ENCODE measurements around the gene USP19.

Gene USP19

GRCh38 chr3:49134471-49135265 is 14.0 kb upstream of the USP19 start:
- Histone ChIP-seq H3K27me3 (replicated peaks; ENCODE audit: insufficient read depth, low read length) (no peaks in the 10 kb centered on the region), H3K4me2 (ENCODE audit: low read depth, low read length) (no peak overlapping the region), H3K9ac (ENCODE audit: low read length) (no peak overlapping the region), H3K36me3 (replicated peaks; ENCODE audit: insufficient read depth, low read length) (no peaks in the 10 kb centered on the region), H3K9me2 (replicated peaks; ENCODE audit: insufficient read depth, low read length) (no peaks in the 10 kb centered on the region), H2AFZ (ENCODE audit: low read length) (no peak overlapping the region), H3K9me3 (replicated peaks; ENCODE audit: insufficient read depth, low read length) (no peaks in the 10 kb centered on the region), H3K4me3 (ENCODE audit: low read length) (no peak overlapping the region), H3F3A (ENCODE audit: insufficient read depth, low read length) (no peaks in the 10 kb centered on the region), H4K20me1 (ENCODE audit: insufficient read depth, low read length) (no peaks in the 10 kb centered on the region), H3K79me2 (ENCODE audit: low read length) (no peaks in the 10 kb centered on the region), H3K4me1 (ENCODE audit: low read length) (no peaks in the 10 kb centered on the region), H3K27ac (ENCODE audit: low read length) (no peak overlapping the region)
- DNase-seq = no peak
- TF ChIP-seq, protein P1, sequence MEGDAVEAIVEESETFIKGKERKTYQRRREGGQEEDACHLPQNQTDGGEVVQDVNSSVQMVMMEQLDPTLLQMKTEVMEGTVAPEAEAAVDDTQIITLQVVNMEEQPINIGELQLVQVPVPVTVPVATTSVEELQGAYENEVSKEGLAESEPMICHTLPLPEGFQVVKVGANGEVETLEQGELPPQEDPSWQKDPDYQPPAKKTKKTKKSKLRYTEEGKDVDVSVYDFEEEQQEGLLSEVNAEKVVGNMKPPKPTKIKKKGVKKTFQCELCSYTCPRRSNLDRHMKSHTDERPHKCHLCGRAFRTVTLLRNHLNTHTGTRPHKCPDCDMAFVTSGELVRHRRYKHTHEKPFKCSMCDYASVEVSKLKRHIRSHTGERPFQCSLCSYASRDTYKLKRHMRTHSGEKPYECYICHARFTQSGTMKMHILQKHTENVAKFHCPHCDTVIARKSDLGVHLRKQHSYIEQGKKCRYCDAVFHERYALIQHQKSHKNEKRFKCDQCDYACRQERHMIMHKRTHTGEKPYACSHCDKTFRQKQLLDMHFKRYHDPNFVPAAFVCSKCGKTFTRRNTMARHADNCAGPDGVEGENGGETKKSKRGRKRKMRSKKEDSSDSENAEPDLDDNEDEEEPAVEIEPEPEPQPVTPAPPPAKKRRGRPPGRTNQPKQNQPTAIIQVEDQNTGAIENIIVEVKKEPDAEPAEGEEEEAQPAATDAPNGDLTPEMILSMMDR (IDR thresholded peaks at IDR 0.05; ENCODE audit: low read length) = no peak
- no peak for TF ChIP-seq EZH2 (optimal IDR thresholded peaks at IDR 0.05; ENCODE audit: low read depth, low read length)
- TF ChIP-seq EZH2phosphoT487 (IDR thresholded peaks at IDR 0.05; ENCODE audit: low read length) = no peak

DNA sequence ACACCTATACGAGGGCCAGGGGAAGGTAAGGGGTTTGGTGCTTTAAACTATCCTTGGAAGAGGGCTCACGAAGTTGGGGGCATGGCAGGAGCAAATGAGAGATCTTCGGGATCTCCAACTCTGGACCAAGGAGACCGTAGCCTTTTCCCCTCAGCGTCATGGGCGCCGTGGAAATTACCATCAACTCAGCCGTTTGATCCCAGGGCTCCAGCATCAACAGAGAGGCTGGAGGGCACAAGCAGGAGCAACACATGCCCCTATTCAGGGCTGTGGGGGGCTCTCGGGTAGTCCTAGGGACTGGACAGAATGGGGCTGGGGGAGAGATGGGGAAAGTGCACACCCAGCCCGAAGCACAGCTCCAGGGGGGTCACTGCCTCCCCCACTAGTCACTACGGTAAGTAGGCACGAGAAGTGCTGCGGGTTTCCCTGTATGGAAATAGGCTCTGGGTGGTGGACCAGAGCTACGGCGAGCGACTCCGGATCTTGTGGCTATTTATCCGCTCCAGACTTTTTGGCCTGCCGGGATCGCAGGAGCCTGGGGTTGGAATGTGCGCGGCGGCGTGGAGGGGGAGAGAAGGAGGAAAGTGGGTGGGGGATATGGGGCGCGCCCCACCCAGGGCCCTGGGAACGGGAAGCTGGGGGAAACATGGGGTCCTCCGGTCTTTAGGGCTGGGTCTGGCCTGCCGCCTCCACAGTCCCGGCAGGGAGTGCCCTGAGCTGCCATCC is 12.8 kb upstream of the USP19 start:
- no peaks in the 10 kb centered on the region for H3K4me1 ChIP-seq (ENCODE audit: low read length)
- H3F3A ChIP-seq (ENCODE audit: insufficient read depth, low read length) = no peaks in the 10 kb centered on the region
- DNase-seq = no peak
- H3K27me3 ChIP-seq (replicated peaks; ENCODE audit: insufficient read depth, low read length) = no peaks in the 10 kb centered on the region
- no peaks in the 10 kb centered on the region for H3K9me3 ChIP-seq (replicated peaks; ENCODE audit: insufficient read depth, low read length)
- H3K9ac ChIP-seq (ENCODE audit: low read length) = no peak overlapping the region
- H3K36me3 ChIP-seq (replicated peaks; ENCODE audit: insufficient read depth, low read length) = no peaks in the 10 kb centered on the region
- no peak overlapping the region for H3K27ac ChIP-seq (ENCODE audit: low read length)
- H3K9me2 ChIP-seq (replicated peaks; ENCODE audit: insufficient read depth, low read length) = no peaks in the 10 kb centered on the region
- TF ChIP-seq, protein P1 (IDR thresholded peaks at IDR 0.05; ENCODE audit: low read length) = no peak
- TF ChIP-seq EZH2phosphoT487 (IDR thresholded peaks at IDR 0.05; ENCODE audit: low read length) (no peak), EZH2 (optimal IDR thresholded peaks at IDR 0.05; ENCODE audit: low read depth, low read length) (no peak)
- H3K79me2 ChIP-seq (ENCODE audit: low read length) = no peaks in the 10 kb centered on the region
- H3K4me2 ChIP-seq (ENCODE audit: low read depth, low read length) = no peak overlapping the region
- no peak overlapping the region for H3K4me3 ChIP-seq (ENCODE audit: low read length)
- no peak overlapping the region for H2AFZ ChIP-seq (ENCODE audit: low read length)
- H4K20me1 ChIP-seq (ENCODE audit: insufficient read depth, low read length) = no peaks in the 10 kb centered on the region

GRCh38 chr3:49132437-49133225 is 12.0 kb upstream of the USP19 start, which contains the start of gene LAMB2:
LAMB2 (minus strand) TSS chr3:49133050; CDS start chr3:49132867, 183 bp downstream.
- no peak within 1 kb of the TSS for H3K9ac ChIP-seq (ENCODE audit: low read length)
- TF ChIP-seq EZH2phosphoT487 (IDR thresholded peaks at IDR 0.05; ENCODE audit: low read length) = no peak
- no peak for TF ChIP-seq EZH2 (optimal IDR thresholded peaks at IDR 0.05; ENCODE audit: low read depth, low read length)
- TF ChIP-seq, protein P1 (IDR thresholded peaks at IDR 0.05; ENCODE audit: low read length) = no peak
- no peaks in the 10 kb centered on the region for H3K79me2 ChIP-seq (ENCODE audit: low read length)
- H3K27ac ChIP-seq (ENCODE audit: low read length) = no peak within 1 kb of the TSS
- no peak within 1 kb of the TSS for H2AFZ ChIP-seq (ENCODE audit: low read length)
- no peaks in the 10 kb centered on the region for H3K9me2 ChIP-seq (replicated peaks; ENCODE audit: insufficient read depth, low read length)
- no peaks in the 10 kb centered on the region for H3K9me3 ChIP-seq (replicated peaks; ENCODE audit: insufficient read depth, low read length)
- H3K4me3 ChIP-seq (ENCODE audit: low read length) = no peak within 1 kb of the TSS
- H3K36me3 ChIP-seq (replicated peaks; ENCODE audit: insufficient read depth, low read length) = no peaks in the 10 kb centered on the region
- no peak for DNase-seq
- H3K4me1 ChIP-seq (ENCODE audit: low read length) = no peaks in the 10 kb centered on the region
- H4K20me1 ChIP-seq (ENCODE audit: insufficient read depth, low read length) = no peaks in the 10 kb centered on the region
- H3K27me3 ChIP-seq (replicated peaks; ENCODE audit: insufficient read depth, low read length) = no peaks in the 10 kb centered on the region
- no peak within 1 kb of the TSS for H3K4me2 ChIP-seq (ENCODE audit: low read depth, low read length)
- H3F3A ChIP-seq (ENCODE audit: insufficient read depth, low read length) = no peaks in the 10 kb centered on the region

Measured in MM.1S (cell line).